Activated T-helper 2 cell treated with anti-CD3 and anti-CD28 coated beads, Interferon-gamma antibody, Interleukin-2, Interleukin-4, amounts not matched to agents 10 μg/mL and 5 μg/mL and 100 μg/mL, durations not matched to agents 14 hours and 24 hours and 36 hours (primary cell): ENCODE data around the gene ZDHHC4. TPM values are rescaled to one million over a fixed set of nuclear protein-coding genes. Genes with fewer than 3 reads are reported as not detected.

Experiments used
- DNase-seq: peaks from one replicate; pipeline ENCODE4 v3.0.0; 2021; ENCODE audit warnings: low spot score
- H3K27ac Mint-ChIP-seq: one replicate; pipeline ENCODE4 v1.8.0; 2021; ENCODE audit warnings: mixed read lengths
- H3K27me3 Mint-ChIP-seq: one replicate; pipeline ENCODE4 v1.8.0; 2021; ENCODE audit warnings: low read depth, mixed read lengths
- H3K36me3 Mint-ChIP-seq: one replicate; pipeline ENCODE4 v1.8.0; 2021; ENCODE audit warnings: low read depth, mixed read lengths
- H3K4me1 Mint-ChIP-seq: one replicate; pipeline ENCODE4 v1.8.0; 2021; ENCODE audit warnings: low read depth, mixed read lengths
- H3K4me3 Mint-ChIP-seq: one replicate; pipeline ENCODE4 v1.8.0; 2021; ENCODE audit warnings: low read depth, mild to moderate bottlenecking, moderate library complexity, mixed read lengths
- H3K9me3 Mint-ChIP-seq: one replicate; pipeline ENCODE4 v1.8.0; 2021; ENCODE audit warnings: mixed read lengths
- intact Hi-C: fragments of 100-400 bp; cut with micrococcal nuclease; formaldehyde crosslinking; loops from one replicate; pipeline ENCODE4 v1.15.1; 2023
- total RNA-seq: library from RNA; stranded (reverse); gene quantifications from 2 replicates; pipeline ENCODE4 v1.2.3, GENCODE V29; 2022

ZDHHC4 gene
- total RNA-seq, result 23.9 and 29.9 TPM in 2 replicates

DNA sequence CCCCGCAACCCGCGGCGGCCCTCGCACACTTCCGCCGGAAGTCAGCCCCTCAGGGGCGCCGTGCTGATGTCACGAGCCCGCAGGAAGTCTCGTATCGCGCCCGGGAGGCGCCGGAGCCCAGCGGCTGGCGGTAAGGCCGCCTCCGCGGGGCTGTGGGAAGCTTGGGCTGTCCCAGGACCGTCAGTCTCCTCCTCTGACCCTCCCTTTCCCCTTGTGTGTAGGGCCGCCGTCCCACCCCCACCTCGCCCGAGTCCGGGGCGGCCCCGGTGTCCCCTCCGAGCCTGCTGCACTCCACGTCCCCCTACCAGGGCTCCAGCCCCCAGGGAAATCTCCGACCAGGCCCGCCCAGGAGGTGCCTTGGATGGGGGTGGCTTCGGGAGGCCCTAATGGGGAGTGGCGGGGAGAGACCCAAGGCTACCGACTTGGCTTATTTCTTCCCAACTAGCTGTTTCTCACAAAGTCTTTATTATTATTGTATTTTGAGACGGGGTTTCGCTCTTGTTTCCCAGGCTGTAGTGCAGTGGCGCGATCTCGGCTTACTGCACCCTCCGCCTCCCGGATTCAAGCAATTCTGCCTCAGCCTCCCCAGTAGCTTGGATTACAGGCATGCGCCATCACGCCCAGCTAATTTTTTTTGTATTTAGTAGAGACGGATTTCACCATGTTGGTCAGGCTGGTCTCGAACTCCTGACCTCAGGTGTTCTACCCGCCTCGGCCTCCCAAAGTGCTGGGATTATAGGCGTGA lies at the start of gene ZDHHC4:
Gene ZDHHC4, plus strand, starts transcription at position 86 of the 745 bp plus-strand sequence. CDS start 3,108 bp downstream, outside the sequence.
- Mint-ChIP-seq H3K4me3 (peak within 1 kb of the TSS; percentile 82), H3K36me3 (peaks cover 29% of the 10 kb centered on the region), H3K9me3 (no peaks in the 10 kb centered on the region), H3K4me1 (peaks cover 23% of the 10 kb centered on the region), H3K27me3 (no peaks in the 10 kb centered on the region), H3K27ac (peak within 1 kb of the TSS; percentile 82)
- DNase-seq, result peak; percentile 80
- intact Hi-C loops, result loop anchor here (1.0 to 5.0 kb wide), 2 partner anchors 13 to 130 kb away; partner anchors contain the start of genes INTS15 and ZNF12

DNA sequence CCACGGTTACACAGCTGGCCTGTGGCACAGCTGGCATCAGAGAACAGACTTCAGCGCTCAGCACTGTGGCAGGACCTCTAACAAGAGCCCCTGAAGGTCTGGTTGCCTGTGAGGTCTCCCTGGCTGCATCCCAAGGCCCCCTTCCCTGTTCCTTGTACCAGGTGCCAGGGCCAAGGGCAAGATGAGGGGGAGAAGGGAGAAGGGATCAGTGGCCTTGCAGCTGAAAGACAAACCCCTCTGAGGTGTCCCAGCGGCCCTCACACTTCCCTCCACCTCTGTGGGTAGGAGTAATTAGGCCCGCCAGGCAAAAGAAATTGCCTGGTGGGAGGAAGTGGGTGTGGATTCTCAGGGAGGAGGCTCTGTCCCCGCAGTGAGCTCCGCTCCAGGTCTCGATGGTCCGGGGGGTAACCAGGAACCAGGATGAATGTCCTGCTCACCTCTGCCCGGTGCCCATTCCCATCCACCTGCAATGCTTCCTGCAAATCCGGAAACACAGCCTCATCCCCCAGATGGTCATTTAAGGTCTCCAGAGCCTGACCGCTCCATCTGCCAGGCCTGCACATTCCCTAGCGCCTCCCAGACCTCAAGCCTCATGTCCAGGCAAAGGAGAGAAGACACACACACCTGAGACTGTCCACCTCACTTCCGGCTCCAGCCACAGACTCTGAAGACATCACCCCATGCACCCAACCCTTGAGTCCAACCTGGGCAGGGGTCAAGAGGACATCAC lies 48.7 kb upstream of the ZDHHC4 start:
- intact Hi-C loops, result no loop called here
- H3K4me1 Mint-ChIP-seq, result peaks cover 9% of the 10 kb centered on the region
- H3K27ac Mint-ChIP-seq, result no peak overlapping the region
- peaks cover 48% of the 10 kb centered on the region for H3K27me3 Mint-ChIP-seq
- no peak for DNase-seq
- no peaks in the 10 kb centered on the region for H3K36me3 Mint-ChIP-seq
- no peak overlapping the region for H3K4me3 Mint-ChIP-seq
- no peaks in the 10 kb centered on the region for H3K9me3 Mint-ChIP-seq

DNA sequence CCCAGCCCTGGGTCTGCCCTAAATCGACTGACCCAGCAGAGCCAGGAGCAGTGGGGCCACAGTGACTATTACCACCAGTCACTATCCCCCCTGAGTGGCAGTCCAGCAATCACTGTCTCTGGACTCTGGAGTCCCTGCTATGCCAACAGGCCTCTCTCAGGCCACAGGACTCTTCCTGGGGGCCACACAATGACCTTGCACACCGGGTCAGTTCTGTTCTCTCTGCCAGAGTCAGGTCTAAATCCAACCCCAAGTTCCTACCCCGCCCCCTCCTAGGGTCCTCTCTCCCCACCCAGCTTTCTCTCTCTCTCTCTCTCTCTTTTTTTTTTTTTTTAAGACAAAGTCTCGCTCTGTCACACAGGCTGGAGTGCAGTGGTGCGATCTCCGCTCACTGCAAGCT lies 47.6 kb upstream of the ZDHHC4 start:
- DNase-seq, result no peak
- H3K4me3 Mint-ChIP-seq, result peak overlapping the region; percentile 54
- no peaks in the 10 kb centered on the region for H3K9me3 Mint-ChIP-seq
- H3K4me1 Mint-ChIP-seq, result peaks cover 16% of the 10 kb centered on the region
- no peak overlapping the region for H3K27ac Mint-ChIP-seq
- intact Hi-C loops, result no loop called here
- H3K27me3 Mint-ChIP-seq, result peaks cover 44% of the 10 kb centered on the region
- no peaks in the 10 kb centered on the region for H3K36me3 Mint-ChIP-seq

DNA sequence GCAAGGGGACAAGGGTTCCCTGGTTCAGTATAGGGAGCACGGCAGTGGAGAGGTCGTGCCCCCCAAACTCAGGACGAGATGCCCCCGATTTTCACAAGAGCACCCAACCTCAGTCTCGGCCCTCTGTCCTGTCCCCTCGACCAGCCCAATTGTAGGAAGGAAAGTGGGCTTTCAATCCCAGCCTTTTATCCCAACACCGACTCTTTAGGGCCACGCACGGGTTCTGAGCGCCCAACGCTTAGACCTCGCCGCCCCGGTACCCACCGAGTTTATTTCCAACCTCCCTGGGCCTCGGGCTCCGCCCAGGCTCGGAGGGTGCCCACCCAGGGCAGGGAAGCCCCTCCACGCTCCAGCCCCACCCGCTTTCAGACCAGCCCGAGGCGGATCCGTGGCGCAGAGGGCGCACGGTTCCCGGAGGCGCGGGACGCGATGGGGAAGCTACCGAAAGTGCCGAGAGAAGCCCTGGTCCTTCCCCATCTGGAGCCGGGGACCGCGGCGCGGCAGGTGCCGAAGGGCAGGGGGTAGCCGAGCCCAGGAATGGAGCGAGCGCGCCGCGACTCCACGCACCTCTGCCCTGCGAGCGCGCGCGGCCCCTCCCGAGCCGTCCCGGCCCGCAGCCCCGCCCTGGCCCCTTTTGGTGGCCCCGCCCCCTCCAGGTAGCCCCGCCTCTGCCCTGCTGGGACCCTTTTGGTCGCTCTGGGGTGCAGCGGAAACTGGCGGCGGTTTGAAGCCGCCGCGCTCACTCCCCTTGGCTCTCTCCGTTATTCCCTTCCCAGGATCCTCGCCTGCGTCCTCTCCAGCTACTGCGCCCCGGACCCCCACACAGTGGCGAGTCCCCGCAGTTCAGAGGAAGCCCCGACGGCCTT lies 46.4 kb upstream of the ZDHHC4 start:
- intact Hi-C loops, result no loop called here
- no peaks in the 10 kb centered on the region for H3K9me3 Mint-ChIP-seq
- peaks cover 16% of the 10 kb centered on the region for H3K4me1 Mint-ChIP-seq
- H3K36me3 Mint-ChIP-seq, result no peaks in the 10 kb centered on the region
- DNase-seq, result peak; percentile 26
- H3K27ac Mint-ChIP-seq, result no peak overlapping the region
- H3K4me3 Mint-ChIP-seq, result peak overlapping the region; percentile 73
- H3K27me3 Mint-ChIP-seq, result peaks cover 50% of the 10 kb centered on the region

DNA sequence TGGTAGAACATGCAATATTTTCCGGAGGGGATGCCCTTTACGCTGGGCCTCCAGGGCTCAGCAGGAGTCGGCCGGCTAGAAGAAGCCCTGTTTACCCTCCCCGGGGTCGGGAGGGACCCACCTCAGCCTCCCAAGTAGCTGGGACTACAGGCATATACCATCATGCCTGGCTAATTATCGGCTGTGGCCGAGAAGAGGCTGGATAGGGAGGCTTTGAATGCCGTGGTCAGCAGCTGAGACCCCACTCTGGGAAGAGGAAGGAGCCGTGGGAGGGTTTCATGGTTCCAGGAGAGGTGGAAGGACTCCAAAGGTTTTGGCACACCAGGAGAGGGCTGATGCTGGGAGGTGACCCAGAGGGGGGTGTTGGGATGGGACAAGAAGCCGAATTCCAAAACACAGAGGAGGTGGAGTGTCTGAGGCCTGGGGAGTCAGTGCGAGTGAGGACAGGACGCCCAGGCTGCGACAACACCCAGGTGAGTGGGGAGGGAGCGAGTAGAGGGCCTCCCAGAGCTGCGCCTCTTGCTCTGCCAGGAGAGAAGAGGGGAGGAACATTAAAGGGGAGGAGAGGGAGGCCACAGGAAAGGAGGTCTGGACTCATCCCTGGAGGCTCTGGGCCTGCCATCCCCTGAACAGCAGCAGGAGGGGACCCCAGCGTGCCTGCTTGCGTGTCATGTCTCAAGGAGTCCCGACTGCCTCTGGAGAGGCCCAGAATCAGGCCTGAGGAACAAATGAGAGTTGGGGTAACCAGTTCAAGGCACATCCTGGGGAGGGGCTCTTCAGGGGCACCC lies 45.6 kb upstream of the ZDHHC4 start:
- intact Hi-C loops, result no loop called here
- Mint-ChIP-seq H3K27ac (no peak overlapping the region), H3K4me3 (peak overlapping the region; percentile 73), H3K27me3 (peaks cover 50% of the 10 kb centered on the region), H3K9me3 (no peaks in the 10 kb centered on the region), H3K36me3 (no peaks in the 10 kb centered on the region), H3K4me1 (peaks cover 16% of the 10 kb centered on the region)
- DNase-seq, result no peak

DNA sequence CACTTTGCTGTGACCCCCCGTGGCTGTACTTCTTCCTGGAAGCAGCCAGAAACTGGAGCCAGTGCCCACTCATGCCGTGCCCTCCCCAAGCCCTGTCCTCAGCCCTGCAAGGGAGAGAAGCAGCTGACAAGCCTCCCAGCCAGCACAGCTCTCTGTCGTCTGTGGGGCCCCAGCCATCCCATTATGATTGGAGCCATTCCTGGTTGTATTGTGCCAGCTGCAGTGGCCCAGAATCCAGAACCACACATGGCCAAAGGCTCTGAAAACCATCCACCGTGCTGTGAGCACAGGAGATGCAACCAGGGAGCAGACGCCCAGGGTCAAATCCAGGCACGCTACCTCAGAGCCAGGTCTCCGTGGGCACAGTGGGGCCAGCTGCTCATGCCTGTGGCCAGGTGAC lies 44.7 kb upstream of the ZDHHC4 start:
- H3K27ac Mint-ChIP-seq, result no peak overlapping the region
- H3K36me3 Mint-ChIP-seq, result no peaks in the 10 kb centered on the region
- peak overlapping the region; percentile 2 for H3K4me3 Mint-ChIP-seq
- no peaks in the 10 kb centered on the region for H3K9me3 Mint-ChIP-seq
- peaks cover 13% of the 10 kb centered on the region for H3K4me1 Mint-ChIP-seq
- no peak for DNase-seq
- peaks cover 42% of the 10 kb centered on the region for H3K27me3 Mint-ChIP-seq
- intact Hi-C loops, result no loop called here

DNA sequence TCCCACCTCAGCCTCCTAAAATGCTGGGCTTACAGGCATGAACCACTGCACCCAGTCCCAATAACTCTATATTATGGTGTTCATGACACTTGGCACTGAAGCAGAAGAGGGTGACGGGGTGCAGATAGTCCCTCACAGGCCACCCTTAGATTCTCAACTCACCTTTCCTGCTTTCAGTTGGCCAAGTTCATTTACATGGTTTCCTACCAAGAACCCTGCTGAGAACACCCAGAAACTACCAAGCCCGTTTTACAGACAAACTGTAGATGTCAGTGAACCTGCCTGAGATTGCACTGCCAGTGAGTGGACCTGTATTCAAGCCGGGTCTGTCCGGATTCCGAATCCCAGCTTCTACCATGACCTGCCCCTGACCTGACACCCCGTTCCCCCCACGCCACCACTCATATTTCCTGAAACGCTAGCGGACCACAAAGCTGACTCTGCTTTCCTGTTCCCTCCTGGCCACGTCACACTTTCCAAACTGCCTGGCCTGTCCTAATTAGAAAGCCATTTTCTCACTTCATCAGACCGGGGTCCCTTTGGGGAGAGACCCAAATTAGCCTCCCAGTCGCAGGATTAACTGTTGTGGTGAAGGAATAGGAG lies 43.3 kb upstream of the ZDHHC4 start:
- H3K36me3 Mint-ChIP-seq, result no peaks in the 10 kb centered on the region
- no peak overlapping the region for H3K27ac Mint-ChIP-seq
- DNase-seq, result no peak
- no peak overlapping the region for H3K4me3 Mint-ChIP-seq
- peaks cover 13% of the 10 kb centered on the region for H3K4me1 Mint-ChIP-seq
- H3K9me3 Mint-ChIP-seq, result no peaks in the 10 kb centered on the region
- peaks cover 37% of the 10 kb centered on the region for H3K27me3 Mint-ChIP-seq
- intact Hi-C loops, result loop anchor here (2.0 kb wide), 1 partner anchor 41 kb away; no protein-coding TSS in a partner anchor

DNA sequence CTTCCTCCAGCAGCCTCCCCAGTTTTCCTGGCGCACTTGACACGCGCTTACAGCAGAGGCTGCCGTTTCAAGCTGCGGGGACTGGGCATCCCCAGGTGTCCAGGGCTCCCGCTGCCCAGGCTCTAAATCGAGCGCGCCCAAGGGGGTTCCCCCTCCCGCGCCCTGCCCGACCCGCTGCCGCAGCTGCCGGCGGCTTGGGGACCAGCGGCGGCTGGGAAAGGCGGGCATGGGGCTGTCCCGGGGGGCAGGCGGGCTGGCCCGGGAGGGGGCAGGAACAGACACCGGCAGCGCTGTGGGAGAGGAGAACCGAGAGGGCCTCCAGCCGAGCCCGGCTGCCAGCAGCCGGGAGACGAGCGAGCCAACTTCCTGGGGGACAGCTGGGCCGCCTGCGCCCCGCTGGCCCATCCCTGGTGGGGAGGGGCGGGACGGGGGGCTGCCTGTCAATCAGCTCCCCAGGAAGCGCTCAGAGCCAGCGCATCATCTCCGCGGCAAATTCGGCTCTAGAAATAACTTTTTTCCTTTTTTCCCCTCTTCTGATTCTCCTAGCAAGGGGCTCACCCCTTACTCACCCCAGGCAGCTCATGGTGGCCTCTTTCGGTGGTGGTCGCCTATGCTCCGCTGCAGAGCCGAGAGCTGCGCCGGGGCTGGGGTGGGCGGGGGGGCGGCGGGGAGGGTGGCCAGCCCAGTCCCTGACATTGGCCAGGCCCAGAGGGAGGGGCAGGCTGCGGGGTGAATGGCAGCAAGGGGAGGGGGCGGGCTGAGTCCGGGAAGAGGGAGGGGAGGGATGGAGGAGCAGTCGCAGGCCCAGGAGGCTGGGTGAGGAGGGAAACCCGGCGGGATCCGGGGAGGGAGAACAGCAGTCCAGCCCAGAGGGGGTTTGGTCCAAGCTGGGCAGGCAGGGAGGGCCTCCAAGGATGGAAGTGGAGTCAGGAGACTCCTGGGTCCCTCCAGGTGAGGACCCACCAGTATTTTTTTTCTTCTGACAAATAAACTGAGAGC lies 40.7 kb upstream of the ZDHHC4 start:
- intact Hi-C loops, result no loop called here
- H3K9me3 Mint-ChIP-seq, result no peaks in the 10 kb centered on the region
- no peak for DNase-seq

DNA sequence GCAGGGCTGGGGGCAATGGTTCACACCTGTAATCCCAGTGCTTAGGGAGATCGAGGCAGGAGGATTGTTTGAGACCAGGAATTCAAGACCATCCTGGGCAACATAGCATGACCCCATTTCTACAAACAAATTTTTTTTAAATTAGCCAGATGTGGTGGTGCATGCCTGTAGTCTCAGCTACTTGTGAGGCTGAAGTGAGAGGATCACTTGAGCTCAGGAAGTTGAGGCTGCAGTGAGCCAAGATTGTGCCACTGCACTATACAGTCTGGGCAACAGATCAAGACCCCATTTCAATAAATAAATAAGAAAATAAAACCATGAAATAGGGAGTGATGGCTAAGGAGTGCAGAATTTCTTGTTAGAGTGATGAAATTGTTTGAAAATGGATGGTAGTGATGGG lies 34.9 kb upstream of the ZDHHC4 start:
- no peak overlapping the region for H3K4me3 Mint-ChIP-seq
- DNase-seq, result no peak
- intact Hi-C loops, result no loop called here
- H3K27ac Mint-ChIP-seq, result no peak overlapping the region
- H3K9me3 Mint-ChIP-seq, result no peaks in the 10 kb centered on the region
- no peaks in the 10 kb centered on the region for H3K36me3 Mint-ChIP-seq
- peaks cover 4% of the 10 kb centered on the region for H3K27me3 Mint-ChIP-seq
- no peaks in the 10 kb centered on the region for H3K4me1 Mint-ChIP-seq

More for the DNA sequence above, 40.7 kb upstream of the ZDHHC4 start:
- Mint-ChIP-seq H3K4me3 (no peak overlapping the region), H3K27me3 (peaks cover 18% of the 10 kb centered on the region), H3K4me1 (peaks cover 7% of the 10 kb centered on the region), H3K36me3 (no peaks in the 10 kb centered on the region), H3K27ac (no peak overlapping the region)

DNA sequence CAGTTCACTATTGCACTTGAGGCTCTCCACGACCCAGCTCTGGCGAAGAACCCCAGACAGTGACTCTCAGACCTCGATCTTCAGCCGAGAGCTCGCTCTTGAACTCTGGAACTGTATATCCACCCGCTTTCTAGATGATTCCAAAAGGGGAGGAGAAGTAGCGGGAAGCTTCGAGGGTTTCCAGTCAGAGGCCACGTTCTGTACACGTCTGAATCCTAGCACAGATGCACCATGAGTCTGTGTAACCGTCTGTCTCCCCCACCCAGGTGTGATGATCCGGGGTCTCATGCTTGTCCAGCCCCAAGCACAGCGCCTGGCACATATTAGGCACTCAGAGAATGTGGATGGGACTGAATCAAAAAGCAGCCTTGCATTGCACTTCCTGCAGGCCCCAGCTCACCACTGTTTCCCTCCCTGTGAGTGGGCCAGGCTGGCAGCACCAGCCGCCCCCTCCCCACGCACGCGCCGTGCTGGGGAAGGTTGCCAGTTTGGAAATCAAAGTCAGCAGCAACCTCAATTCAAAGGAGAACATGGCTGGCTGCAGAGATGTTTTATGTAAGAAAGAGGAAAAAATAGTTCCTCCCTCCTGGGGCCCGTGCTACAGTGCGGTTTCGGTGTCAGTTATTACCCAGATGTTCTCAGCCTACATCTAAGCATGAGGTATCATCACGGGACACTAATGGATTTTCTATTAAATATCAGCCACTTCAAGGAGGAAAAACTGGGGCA lies 31.7 kb upstream of the ZDHHC4 start:
- Mint-ChIP-seq H3K9me3 (no peaks in the 10 kb centered on the region), H3K27ac (no peak overlapping the region), H3K36me3 (no peaks in the 10 kb centered on the region), H3K27me3 (no peaks in the 10 kb centered on the region), H3K4me1 (no peaks in the 10 kb centered on the region), H3K4me3 (no peak overlapping the region)
- intact Hi-C loops, result no loop called here
- no peak for DNase-seq
